Fibroblast of upper back skin (primary cell): ENCODE data around the gene ADAMTS12.

ENCODE experiments used
- DNase-seq: peaks from one replicate; pipeline ENCODE4 v3.0.0-alpha.2; 2013

The ADAMTS12 gene

DNA sequence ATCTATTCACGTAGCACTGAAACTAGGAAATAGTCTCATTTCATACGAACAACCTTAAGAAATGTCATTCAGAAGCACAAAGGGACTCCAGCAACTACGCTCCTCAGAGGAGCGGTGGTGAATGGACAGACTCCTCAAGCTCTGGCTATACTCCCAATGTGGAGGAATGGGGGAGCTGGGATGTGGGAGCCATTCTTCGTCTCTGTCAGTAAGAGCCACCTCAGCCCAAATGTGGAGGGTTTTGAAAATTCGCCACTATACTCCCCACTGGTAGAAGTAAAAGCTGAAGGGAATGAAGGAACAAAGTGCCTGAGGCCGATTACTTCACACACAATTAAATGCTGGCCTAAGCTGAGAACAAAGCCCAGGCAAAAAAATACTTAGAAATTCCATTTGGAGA lies 96.3 kb downstream of the ADAMTS12 start:
- no peak for DNase-seq

DNA sequence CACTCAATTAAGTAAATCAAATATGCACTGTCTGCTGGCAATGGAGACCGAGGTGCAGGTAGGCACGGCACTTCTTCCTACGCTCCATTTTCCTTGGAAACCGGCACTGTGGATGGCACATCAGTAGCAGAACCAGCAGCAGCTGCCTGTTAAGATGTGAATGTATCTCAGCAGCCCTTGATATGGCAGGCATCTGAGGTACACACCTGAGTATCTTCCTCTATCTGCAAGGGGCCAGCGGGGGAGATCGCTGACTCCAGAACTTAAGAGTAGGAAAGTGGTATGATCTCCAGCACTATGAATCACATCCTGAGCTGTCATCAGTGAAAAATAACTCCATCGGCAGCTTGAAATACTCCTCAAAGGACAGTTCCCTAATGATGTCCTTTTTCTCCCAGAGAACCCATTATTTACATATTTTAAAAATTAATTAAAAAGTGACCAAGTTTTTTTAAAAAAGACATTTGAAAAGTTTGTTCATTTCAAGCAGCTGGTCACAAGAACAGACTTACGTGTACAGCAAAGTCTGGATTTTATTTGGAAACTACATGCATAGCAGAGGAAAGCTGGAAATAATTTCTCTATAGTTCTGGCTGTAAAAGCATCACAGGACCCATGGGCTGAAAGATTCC lies 97.1 kb downstream of the ADAMTS12 start:
- peak; percentile 73 for DNase-seq

DNA sequence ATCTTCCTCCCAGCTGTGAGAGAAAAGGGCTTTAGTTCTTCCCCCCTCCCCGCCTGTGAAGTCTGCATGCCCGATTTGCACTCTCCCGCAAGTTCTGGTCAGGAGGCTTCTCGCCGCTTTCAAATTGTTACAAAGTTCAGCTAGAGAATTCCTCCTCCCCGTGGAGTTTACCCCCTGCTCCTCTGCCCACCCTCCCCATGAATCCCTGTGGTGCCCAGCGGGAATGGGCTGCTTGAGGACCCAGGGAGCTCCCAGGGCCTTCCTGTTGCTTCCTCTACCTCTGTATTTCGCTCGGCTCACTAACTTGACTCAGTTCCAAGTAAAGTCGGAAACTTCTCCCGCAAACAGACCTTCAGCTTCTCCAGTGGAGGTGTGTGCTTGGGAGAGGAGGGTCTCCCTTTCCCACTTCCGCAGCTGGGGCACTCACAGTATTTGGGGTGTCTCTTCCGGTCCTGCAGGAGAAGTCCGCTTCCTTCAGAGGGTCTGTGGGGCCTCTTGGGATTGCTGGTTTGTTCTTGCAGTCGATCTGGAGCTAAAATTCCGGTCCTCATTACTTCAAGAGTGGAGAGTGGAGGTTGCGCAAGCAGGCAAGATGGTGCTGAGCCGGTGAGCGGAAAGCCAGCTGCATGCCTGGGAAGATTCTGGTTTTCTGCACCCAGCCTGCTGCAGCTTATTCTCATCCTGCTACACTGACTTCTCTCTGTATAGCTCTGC lies 97.8 kb downstream of the ADAMTS12 start:
- peak; percentile 79 for DNase-seq

GRCh38 chr5:33793276-33793675 lies 98.5 kb downstream of the ADAMTS12 start:
- no peak for DNase-seq

DNA sequence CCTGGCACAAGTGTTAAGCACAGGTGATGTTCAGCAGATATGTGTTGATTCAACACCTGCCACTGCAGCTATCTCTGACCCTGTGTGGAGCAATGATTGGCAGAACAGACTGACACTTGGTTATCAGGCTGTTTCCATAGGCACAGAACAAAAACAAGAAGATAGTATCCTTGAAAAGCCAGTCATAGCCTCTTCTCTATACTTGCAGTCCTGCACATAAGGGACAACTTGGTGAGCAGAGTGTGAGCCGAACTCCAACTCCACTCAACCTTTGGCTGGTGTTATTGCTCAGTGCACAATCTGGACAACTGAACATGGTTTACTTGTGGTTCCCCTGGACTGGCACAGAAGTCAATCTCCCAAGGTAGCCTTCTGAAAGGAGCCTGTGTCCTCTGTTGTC lies 99.2 kb downstream of the ADAMTS12 start:
- DNase-seq, result no peak

- no peak for DNase-seq
Observed at GRCh38 chr5:33789567-33789957, 102.2 kb downstream of the ADAMTS12 start.

DNA sequence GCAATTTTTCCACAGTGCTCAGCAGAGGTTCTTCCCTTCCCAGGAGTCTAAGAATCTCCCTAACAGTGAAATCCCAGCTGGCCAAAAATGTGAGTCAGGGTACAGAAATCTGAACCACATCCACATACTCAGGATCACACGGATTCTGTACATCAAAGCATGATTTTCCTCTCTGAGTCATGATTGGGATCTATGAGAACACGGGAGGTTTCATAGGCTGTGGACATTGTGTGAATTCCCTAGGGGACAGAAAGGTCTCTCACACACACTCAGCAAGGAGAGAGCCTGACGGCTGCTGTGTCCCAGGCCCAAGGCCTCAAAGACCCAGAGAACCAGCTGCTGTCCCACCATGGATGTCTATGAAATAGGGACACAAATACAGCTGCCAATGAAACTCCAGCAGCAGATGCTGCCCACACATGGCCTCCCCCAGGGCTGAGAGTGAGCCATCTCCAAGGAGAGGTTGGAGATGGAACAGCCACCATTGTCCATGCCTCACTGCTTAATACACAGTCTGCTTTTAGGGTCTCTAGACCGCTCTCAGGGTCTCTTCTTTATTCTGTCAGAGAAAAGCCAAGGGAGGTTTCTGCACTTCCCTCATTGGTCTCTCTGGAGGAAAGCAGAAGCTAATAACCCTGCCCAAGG lies 102.7 kb downstream of the ADAMTS12 start:
- DNase-seq, result peak; percentile 99

DNA sequence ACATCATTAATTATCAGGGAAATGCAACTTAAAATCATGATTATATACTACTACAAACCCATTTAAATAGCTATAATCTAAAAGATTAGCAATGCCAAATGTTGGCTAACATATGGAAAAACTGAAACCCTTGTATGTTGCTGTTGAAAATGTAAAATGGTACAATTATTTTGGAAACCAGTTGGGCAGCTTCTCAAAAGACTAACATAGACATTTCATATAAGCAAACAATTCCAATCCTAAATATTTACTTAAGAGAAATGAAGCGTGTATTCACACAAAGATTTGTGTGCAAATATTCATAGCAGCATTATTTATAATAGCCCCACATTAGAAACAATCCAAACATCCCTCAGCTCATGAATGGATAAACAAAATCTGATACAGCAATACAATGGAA lies 106.2 kb downstream of the ADAMTS12 start:
- DNase-seq, result no peak

- peak; percentile 60 for DNase-seq
Observed at GRCh38 chr5:33781286-33781685, 110.5 kb downstream of the ADAMTS12 start.

GRCh38 chr5:33776151-33776660 lies 115.6 kb downstream of the ADAMTS12 start:
- no peak for DNase-seq

DNA sequence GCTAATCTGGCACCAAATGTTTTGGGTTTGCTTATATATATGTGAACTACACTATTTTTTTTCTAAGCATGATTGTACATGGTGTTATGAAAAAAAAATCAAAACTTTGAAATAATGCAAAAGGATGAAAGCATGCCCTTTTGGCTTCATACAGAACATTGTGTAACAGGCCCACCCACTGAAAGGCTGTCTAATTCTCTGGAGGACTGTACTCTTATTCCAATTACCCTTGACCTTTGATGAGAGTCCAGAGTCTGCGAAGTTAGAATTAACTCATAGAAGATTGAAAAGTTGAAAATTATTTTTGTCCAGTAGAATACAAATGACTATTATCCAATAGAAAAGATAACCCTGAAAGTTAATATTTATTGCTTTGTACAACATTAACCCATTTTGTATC lies 117.4 kb downstream of the ADAMTS12 start:
- no peak for DNase-seq

DNA sequence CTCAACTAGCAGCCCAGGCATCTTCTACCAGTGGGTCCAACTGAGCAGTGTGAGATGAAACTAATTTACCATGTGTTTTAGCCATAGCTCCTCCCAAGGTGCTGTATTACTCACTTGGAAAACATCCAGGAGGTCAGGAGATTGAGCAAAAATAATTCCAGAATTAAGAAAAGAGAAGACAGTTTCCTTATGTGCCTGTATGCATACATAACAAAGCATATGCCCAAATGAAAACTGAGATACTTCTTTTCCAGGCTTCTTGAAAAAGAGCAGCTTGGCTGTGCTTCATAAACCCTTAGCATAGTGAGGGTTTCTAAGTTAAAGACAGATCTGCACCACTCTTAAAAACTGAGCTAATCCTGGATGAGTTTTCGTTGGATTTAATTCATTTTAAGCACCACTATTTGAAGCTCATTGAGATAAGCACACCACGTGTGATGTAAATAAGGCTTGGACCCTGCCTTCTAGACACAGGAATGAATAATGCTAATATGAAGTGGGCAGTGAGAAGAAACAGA lies 119.4 kb downstream of the ADAMTS12 start:
- peak; percentile 86 for DNase-seq

- no peak for DNase-seq
Observed at GRCh38 chr5:33769968-33770367, 121.8 kb downstream of the ADAMTS12 start.

DNA sequence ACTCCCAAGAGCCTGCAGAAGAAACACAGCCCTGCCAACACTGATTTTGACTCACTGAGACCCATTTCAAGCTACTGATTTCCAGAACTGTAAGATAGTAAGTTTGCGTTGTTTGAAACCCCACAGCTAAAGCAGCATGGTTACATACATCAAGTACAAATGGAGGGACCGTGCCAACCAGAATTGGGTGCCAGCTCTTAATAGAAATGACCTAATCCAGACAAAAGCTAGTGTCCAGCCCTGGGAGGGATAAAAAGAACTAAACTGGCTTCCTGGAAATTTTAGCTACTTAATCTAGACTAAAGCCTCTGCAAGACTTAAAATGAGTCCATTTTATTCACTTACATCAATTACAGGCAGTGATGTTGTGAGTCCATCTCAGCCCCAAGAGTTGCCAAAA lies 122.6 kb downstream of the ADAMTS12 start:
- DNase-seq, result no peak

- no peak for DNase-seq
Observed at GRCh38 chr5:33766023-33766422, 125.8 kb downstream of the ADAMTS12 start.

- DNase-seq, result no peak
Observed at GRCh38 chr5:33764786-33765185, 127.0 kb downstream of the ADAMTS12 start.

DNA sequence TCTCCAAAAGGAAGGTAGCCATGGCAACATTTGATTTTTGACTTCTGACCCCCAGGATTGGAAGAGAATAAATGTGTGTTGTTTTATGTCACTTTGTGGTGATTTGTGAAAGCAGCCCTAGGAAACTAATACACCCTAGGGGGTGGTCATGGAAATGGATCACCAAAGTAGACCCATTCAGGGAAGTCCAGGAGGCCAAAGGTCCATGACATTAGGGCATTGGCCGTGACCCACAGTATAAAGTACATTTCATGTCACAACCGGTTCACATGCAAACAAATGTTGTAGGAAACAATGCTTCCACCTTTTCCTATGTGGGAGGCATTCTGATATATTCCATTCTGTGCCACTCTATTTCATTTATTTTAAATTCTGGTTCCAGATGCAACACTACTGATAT lies 128.4 kb downstream of the ADAMTS12 start:
- no peak for DNase-seq

DNA sequence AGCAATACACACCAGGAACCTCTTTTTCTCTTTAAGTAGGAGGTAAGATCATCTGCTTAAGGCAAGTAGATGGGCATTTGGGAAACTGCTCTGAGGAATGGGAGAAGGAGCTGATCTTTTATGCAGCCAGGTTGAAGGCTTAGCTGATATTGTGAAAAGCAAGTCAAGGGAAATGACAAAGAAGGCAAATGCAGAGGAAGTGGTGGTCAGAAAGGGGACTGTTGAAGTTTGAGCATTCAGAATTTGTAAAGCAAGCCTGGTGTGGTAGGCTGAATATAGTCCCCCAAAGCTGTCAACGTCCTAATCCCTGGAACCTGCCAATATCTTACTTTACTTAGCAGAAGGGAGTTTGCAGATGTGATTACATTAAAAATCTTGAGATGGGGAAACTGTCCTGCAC lies 128.9 kb downstream of the ADAMTS12 start:
- no peak for DNase-seq

GRCh38 chr5:33761139-33761538 lies 130.7 kb downstream of the ADAMTS12 start:
- peak; percentile 82 for DNase-seq

DNA sequence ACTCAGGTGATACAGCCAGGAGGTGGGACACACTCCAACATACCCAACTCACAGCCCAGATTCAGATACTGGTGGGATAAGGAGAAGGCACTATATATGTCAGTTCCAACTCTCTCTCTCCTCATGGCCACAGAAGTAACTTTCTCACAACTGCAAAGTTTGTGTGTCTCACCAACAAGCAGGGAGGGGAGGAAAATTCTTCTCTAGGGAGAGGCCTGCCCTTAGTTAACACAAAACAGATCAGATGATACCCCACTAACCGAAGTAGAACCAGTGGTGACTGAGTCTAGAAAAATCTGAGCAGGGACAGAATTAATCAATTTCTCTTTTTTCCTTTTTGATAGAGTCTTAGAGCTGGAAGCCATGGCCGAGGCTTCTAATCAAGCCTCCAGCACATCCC lies 133.1 kb downstream of the ADAMTS12 start:
- DNase-seq, result no peak

- DNase-seq, result no peak
Observed at GRCh38 chr5:33756491-33756890, 135.3 kb downstream of the ADAMTS12 start.

GRCh38 chr5:33755231-33755630 lies 136.6 kb downstream of the ADAMTS12 start:
- peak; percentile 46 for DNase-seq

- no peak for DNase-seq
Observed at GRCh38 chr5:33753704-33754103, 138.1 kb downstream of the ADAMTS12 start.

- no peak for DNase-seq
Observed at GRCh38 chr5:33748754-33749153, 143.0 kb downstream of the ADAMTS12 start.
